GM08714 (cell line): Measurements from ENCODE around the gene PRKCSH.

ENCODE experiments used
- H3K4me3 ChIP-seq: fragments of 200-500 bp; sonication (Bioruptor generic); 2 replicates; pipeline ENCODE4 v1.5.1; 2014; ENCODE audit warnings: mild to moderate bottlenecking, low read length, inconsistent platforms
- ZNF274 ChIP-seq: IDR thresholded peaks from 2 replicates; pipeline ENCODE4 v1.6.1; 2012; ENCODE audit warnings: mild to moderate bottlenecking, low read depth, low read length

PRKCSH gene

DNA sequence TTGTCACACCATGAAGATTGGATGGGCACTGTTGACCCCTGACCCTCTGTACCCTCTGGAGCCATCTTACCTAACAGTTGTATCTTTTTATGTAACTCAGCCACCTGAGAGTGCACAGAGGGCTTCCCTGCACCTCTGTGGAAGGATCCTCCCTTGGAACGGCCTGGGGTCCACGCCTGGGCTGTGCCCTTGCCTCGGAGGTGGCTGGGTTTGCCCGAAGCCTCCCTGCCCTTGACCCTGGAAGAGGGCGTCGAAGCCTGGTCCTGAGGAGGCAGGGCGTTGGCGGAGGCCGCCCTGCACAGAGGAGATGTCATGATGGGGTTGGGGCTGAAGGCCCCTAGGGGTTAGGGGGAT, 755 bp upstream of the PRKCSH start:
- no peak for TF ChIP-seq ZNF274

DNA sequence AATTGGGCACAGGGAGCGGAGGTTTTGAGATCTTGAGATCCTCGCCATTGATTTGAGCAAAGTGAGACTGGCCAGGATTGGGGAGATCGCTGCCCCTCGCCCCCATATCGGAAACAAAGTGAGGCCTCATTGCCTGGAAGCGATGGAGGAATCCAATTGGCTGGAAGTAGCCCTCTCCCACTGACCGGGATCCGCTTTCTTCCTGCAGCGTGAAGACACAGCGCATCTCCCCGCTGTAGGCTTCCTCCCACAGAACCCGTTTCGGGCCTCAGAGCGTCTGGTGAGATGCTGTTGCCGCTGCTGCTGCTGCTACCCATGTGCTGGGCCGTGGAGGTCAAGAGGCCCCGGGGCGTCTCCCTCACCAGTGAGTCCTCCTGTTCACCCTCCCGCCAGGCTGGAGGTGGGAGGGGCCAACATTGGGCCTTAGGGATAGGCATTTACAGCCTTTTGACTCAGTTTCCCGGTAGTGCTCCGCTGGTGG, 438 bp downstream of the PRKCSH start:
- H3K4me3 ChIP-seq: peak overlapping the region; percentile 82
- TF ChIP-seq ZNF274: no peak

More for the DNA sequence above, 755 bp upstream of the PRKCSH start:
- H3K4me3 ChIP-seq: peak overlapping the region; percentile 61; the same call in 1 of the 2 replicates

DNA sequence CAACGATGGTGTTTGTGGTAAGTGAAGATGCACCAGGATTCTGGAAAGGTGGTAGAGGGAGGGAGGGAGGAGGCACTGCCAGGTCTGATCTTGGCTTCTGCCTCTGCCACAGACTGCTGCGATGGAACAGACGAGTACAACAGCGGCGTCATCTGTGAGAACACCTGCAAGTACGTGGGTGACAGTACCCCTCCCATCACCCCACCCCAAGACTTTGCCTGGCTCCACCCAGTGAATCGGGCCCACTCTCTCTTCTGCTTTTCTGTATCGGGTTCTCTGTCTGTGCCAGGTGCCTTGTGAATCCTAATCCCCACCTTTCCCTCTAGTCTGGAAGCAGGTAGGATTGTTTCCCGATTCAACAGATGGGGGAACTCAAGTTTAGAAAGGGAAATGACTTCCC, 2.5 kb downstream of the PRKCSH start:
- H3K4me3 ChIP-seq: no peak overlapping the region
- TF ChIP-seq ZNF274: no peak

DNA sequence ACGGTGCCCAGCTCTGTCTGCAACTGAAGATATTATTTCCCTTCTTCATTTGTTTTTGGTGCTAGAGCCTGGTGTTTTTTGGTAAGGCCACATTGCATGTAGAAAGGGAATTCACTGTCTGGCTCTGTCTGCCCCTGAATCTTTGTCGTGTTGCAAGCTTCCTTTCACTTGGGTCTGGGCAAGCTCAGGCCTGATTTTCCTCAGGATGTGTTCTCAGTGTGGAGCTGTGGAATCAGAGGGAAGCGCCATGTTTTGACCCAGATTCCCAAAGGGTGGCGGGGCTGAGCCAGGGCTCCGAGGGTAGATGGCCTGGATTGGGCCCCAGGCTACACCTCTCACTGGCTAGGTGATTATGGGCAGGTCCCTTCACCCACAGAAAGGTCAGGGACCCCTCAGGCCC, 8.6 kb downstream of the PRKCSH start:
- no peak overlapping the region for H3K4me3 ChIP-seq
- TF ChIP-seq ZNF274: no peak

DNA sequence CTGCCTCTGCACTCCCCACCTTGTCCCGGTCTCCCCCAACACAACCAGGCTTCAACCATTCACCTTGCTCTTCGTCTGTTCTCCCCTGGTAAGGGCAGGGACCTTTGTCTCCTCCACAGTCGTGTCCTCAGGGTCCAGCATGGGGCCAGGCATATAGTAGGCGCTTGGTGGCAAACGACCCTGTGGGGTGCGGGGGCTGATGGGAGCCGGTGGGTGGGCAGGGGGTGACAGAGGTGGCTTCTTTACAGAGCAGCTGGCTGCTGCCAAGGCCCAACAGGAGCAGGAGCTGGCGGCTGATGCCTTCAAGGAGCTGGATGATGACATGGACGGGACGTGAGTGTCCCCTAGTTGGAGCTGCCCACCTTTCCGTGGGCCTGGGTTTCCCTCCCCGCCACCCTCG, 9.7 kb downstream of the PRKCSH start:
- TF ChIP-seq ZNF274: no peak
- no peak overlapping the region for H3K4me3 ChIP-seq

DNA sequence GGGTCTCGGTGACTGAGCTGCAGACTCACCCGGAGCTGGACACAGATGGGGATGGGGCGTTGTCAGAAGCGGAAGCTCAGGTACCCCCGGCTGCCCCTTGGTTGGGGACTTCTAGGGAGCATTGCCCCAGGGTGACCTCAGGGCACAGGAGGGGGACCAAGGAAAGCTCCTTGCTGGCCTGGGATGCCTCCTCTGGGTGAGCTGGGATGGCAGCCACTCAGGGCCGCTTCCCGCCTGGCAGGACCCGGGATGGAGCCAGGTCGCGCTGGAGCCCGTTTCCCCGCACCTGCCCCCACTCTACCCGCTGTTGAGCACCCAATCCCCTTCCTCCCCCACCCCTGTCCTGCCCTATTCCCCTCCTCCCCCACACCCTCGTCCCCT, 10.8 kb downstream of the PRKCSH start:
- TF ChIP-seq ZNF274: no peak
- no peak overlapping the region for H3K4me3 ChIP-seq

DNA sequence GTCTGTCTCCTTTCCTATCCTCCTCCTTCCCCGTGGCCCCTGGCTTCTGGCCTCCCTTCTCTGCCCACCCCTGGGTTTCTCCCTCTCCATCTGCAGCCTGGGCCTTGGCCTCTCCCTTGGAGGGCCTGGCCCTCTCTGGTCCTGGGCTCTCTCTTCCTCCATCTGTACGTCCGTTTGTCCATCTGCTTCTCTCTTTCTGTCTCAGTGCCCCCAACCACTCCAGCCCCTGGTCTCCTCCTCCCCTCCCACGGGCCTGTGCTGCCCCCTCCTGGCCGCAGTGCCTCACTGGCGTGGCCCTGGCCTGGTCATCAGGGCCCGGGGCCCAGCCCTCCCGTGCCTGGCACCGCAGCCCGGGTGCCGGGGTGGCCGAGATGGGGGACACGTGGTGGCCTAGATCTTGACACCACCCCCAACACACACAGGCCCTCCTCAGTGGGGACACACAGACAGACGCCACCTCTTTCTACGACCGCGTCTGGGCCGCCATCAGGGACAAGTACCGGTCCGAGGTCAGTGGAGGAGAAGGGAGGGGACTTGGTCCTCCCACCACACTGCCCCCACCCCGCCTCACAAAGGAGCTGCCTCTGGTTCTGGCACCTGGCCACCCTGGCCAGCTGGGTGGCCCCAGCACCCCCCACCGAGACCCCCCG, 11.3 kb downstream of the PRKCSH start:
- H3K4me3 ChIP-seq: no peak overlapping the region
- TF ChIP-seq ZNF274: no peak

DNA sequence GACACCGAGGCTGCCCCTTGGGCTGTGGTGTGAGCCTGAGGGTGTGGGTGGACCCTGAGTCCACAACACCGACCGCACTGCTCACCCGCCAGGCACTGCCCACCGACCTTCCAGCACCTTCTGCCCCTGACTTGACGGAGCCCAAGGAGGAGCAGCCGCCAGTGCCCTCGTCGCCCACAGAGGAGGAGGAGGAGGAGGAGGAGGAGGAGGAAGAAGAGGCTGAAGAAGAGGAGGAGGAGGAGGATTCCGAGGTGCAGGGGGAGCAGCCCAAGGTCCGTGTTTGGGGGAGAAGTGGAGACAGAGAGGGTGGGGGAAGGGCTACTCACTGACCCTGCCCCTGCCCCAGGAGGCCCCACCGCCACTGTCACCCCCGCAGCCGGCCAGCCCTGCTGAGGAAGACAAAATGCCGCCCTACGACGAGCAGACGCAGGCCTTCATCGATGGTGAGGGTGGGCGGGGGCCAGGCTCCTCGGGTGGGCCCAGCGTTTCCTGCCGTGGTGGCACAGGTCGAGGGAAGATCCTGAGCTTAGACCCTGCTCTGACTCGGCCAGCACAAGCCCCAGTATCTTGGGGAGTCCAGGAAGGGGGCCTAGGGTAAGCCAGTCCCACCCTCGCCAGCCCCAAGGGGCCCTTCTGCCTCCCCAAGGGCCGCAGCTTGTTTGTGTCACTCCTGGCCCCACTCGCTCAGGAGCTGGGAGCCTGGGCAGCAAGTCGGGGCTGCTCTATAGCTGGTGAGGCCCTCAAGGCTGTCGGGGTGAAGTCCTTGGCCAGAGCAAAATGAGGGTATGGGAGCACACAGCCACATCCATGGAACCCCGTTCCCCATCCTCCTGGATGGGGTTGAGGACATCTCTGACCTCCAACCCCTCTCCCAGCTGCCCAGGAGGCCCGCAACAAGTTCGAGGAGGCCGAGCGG, 12.2 kb downstream of the PRKCSH start:
- H3K4me3 ChIP-seq: no peak overlapping the region
- TF ChIP-seq ZNF274: no peak

DNA sequence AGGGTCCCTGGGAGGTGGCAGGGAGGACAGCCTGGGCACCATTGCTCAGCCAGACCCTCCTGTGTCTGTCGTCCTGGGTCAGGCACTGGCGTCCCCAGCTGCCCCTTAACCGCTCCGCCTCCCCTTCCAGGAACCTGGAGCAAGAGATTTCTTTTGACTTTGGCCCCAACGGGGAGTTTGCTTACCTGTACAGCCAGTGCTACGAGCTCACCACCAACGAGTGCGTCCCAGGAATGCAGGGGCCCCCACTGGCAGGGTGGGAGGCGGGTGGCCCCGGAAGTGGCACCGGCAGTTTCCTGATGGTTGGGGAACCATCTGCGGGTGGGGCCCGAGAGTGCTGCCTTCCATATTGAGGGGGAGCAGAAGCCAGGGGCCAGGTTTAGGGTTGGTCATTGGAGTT, 13.0 kb downstream of the PRKCSH start:
- no peak overlapping the region for H3K4me3 ChIP-seq
- no peak for TF ChIP-seq ZNF274

DNA sequence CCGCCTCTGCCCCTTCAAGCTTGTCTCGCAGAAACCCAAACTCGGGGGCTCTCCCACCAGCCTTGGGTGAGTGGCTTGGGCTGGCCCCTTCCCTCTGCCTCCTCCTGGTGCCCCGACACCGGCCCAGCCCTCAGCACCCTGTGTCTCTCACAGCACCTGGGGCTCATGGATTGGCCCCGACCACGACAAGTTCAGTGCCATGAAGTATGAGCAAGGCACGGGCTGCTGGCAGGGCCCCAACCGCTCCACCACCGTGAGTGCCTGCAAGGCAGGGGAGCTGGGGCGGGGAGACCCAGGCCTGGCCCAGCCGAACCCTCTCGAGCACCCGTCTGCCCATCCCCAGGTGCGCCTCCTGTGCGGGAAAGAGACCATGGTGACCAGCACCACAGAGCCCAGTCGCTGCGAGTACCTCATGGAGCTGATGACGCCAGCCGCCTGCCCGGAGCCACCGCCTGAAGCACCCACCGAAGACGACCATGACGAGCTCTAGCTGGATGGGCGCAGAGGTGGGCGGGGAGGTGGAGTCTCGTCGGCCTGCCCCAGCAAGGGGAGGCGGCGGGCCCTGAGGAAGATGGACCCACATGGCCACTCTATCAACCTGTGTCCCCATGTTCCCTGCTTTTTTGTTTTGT, 13.6 kb downstream of the PRKCSH start:
- no peak for TF ChIP-seq ZNF274

DNA sequence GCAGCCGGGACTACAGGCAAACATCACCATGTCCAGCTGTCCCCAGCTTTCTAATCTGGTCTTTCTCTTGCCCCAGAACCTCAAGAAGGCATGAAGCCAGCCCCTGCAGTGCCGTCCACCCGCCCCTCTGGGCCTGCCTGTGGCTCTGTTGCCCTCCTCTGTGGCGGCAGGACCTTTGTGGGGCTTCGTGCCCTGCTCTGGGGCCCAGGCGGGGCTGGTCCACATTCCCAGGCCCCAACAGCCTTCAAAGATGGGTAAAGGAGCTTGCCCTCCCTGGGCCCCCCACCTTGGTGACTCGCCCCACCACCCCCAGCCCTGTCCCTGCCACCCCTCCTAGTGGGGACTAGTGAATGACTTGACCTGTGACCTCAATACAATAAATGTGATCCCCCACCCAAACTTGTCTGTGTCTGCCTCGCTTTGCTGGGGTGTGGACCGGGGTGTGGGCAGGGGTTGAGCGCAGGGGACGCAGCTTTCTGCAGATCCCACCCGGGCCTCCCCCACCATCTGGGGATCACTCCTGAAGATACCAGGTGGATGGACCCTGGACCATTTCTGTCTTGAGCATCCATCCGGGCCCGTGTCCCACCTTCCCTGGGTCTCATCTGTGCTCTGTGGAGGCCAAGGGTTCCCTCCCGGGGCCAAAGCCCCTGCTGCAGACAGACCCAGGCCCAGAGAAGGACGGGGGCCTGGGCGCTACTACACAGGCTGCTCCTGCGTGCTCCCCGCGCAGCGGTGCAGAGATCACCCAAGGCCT, 15.3 kb downstream of the PRKCSH start:
- no peak overlapping the region for H3K4me3 ChIP-seq

More for the DNA sequence above, 13.6 kb downstream of the PRKCSH start:
- no peak overlapping the region for H3K4me3 ChIP-seq

DNA sequence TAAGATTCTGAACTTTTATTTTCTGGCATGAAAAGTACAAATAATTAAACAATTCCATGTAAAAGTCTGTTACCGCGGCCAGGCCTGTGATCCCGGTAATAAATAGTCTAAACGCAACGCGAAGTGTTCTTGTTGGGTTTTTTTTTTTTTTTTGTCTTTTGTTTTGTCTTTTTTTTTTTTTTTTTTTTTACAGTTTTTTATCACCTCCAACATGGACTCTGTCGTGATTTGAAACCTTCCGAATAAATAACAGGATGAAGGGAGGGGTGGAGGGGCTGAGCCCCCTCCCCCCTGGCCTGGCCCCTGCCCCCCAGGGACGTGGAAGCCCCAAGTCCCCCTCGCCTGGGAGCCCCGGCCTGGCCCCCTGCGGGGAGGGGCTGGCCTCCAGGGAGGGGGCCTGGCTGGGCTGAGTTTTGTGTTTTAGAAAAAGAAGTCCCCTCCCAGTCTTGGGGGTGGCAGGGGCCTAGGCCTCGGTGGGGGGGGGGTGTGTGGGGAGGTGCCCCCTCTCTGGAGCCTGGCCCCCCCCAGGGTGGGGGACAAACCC, 16.0 kb downstream of the PRKCSH start:
- no peak for TF ChIP-seq ZNF274
- no peak overlapping the region for H3K4me3 ChIP-seq

More for the DNA sequence above, 15.3 kb downstream of the PRKCSH start:
- no peak for TF ChIP-seq ZNF274

DNA sequence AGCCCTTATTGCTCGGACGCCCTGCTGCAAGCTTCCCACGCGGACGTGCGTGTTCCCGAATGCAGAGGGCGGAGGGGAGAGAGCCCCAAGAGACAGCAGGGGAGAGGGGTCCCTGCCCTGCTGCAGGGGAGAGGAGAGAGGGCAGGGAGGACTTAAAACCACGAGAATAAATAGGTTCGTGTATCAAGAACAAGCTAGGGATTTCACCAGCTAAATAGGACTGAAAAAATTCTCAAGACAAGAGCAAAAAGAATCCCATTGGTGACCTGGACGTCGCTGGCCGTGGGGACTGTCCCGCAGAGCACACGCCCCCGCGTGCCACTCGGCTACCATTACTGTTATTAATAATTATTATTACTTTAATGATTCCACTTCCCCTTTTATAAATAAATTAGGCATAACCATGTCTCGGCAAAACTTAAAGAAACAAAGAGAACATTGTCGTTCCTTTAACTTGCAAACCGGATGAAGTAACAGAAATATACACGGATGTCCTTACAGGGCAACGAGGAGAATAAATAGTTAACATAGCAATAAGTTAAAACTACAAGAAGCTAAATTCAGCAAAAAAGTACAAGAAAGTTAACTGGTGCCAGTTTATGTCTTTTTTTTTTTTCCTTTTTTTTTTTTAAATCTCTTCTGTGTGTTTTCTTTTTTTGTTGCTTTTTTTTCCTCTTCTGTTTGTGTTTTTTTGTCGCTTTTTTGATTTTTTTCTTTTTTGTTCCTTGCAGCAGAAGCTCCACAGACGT, 16.6 kb downstream of the PRKCSH start:
- no peak overlapping the region for H3K4me3 ChIP-seq
- no peak for TF ChIP-seq ZNF274
